GM08714 (cell line): Measurements from ENCODE around the gene PNPLA7.
"Not testable (repeated sequence)": the region's sequence is repeated elsewhere in the genome, so short reads cannot be mapped to it uniquely, and the experiment has no call there.

Experiments
- H3K4me3 ChIP-seq: fragments of 200-500 bp; sonication (Bioruptor generic); 2 replicates; pipeline ENCODE4 v1.5.1; 2014; ENCODE audit warnings: mild to moderate bottlenecking, low read length, inconsistent platforms
- ZNF274 ChIP-seq: IDR thresholded peaks from 2 replicates; pipeline ENCODE4 v1.6.1; 2012; ENCODE audit warnings: mild to moderate bottlenecking, low read depth, low read length

Gene PNPLA7

GRCh38 chr9:137554349-137554748 lies 4.1 kb upstream of the PNPLA7 start:
- TF ChIP-seq ZNF274: no peak
- no peak overlapping the region for H3K4me3 ChIP-seq

GRCh38 chr9:137553654-137554053 lies 3.5 kb upstream of the PNPLA7 start:
- H3K4me3 ChIP-seq: not testable (repeated sequence)

GRCh38 chr9:137552022-137552768 lies 2.0 kb upstream of the PNPLA7 start:
- peak overlapping the region; percentile 66 for H3K4me3 ChIP-seq
- no peak for TF ChIP-seq ZNF274

- TF ChIP-seq ZNF274: no peak
Measured at GRCh38 chr9:137551264-137552021, 1.2 kb upstream of the PNPLA7 start, which contains the start of gene MRPL41. Gene MRPL41, plus strand, starts transcription at chr9:137551879. Its CDS starts 203 bp downstream, at chr9:137552082.

GRCh38 chr9:137550958-137551263 lies 709 bp upstream of the PNPLA7 start:
- peak overlapping the region; percentile 83 for H3K4me3 ChIP-seq

More at GRCh38 chr9:137551264-137552021, 1.2 kb upstream of the PNPLA7 start, which contains the start of gene MRPL41:
- H3K4me3 ChIP-seq: peak within 1 kb of the TSS; percentile 83

GRCh38 chr9:137547687-137548543 lies 2.3 kb downstream of the PNPLA7 start:
- no peak overlapping the region for H3K4me3 ChIP-seq
- TF ChIP-seq ZNF274: no peak

- no peak for TF ChIP-seq ZNF274
- no peak overlapping the region for H3K4me3 ChIP-seq
Measured at GRCh38 chr9:137545123-137545522, 5.1 kb downstream of the PNPLA7 start.

- TF ChIP-seq ZNF274: no peak
- no peak overlapping the region for H3K4me3 ChIP-seq
Measured at GRCh38 chr9:137544176-137544760, 5.9 kb downstream of the PNPLA7 start.

- TF ChIP-seq ZNF274: no peak
- no peak overlapping the region for H3K4me3 ChIP-seq
Measured at GRCh38 chr9:137543237-137543963, 6.8 kb downstream of the PNPLA7 start.

GRCh38 chr9:137542486-137542885 lies 7.7 kb downstream of the PNPLA7 start:
- no peak for TF ChIP-seq ZNF274
- no peak overlapping the region for H3K4me3 ChIP-seq

GRCh38 chr9:137540536-137540935 lies 9.7 kb downstream of the PNPLA7 start:
- no peak for TF ChIP-seq ZNF274
- no peak overlapping the region for H3K4me3 ChIP-seq

GRCh38 chr9:137538058-137538457 lies 12.1 kb downstream of the PNPLA7 start:
- TF ChIP-seq ZNF274: no peak
- no peak overlapping the region for H3K4me3 ChIP-seq

- H3K4me3 ChIP-seq: not testable (repeated sequence)
Measured at GRCh38 chr9:137536594-137537131, 13.5 kb downstream of the PNPLA7 start.

GRCh38 chr9:137535120-137535428 lies 15.1 kb downstream of the PNPLA7 start:
- TF ChIP-seq ZNF274: no peak
- H3K4me3 ChIP-seq: no peak overlapping the region
